ENCODE data around the gene SLC22A6. TPM values are rescaled to one million over a fixed set of nuclear protein-coding genes. Genes with fewer than 3 reads are reported as not detected.
"Not testable (repeated sequence)": the region's sequence is repeated elsewhere in the genome, so short reads cannot be mapped to it uniquely, and the experiment has no call there.

Gene SLC22A6
- total RNA-seq, 1 experiment from 2014 or later: not detected

DNA sequence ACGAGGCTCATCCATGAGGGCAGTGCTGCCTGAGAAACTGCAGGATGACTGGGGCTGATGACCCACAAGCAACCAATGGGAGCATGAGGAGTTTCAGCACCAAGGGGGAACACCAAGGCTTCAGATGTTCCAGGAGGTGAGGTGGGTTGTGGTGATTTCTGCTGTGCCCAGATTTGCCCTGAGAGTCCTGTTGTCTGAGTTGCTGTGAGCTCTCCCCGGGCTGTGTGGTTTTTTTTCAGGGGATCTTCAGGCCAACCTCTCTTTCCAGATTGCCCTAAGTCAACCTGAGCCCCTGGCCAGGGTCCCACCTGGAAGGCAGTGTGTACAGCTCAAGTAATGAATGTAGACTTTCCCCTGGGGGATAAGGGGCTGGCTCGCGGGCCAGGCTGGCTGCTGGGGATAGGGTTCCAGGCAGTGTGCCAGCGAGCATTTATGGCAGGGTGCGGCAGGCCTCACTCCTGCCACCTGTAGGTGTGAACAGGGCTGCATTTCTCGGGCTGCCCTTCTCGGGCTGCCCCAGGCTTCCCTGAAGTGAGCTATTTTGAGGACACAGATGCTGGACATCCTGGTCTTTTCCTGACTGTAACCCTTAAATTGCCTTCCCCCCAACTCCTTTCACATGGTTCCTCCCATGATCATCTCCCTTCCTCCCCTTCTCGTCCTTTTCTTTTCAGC lies 9.8 kb downstream of the SLC22A6 start:
- Histone ChIP-seq H3K4me1 (replicated peaks) (no peaks in the 10 kb centered on the region), H3K4me3 (no peak overlapping the region), H3K36me3 (no peaks in the 10 kb centered on the region), H3K27me3 (replicated peaks) (peaks cover 2% of the 10 kb centered on the region; the same call in 1 of the 2 replicates), H3K9me3 (replicated peaks) (no peaks in the 10 kb centered on the region), H3K27ac (no peak overlapping the region)
- no peak for DNase-seq (ENCODE audit: low read depth in 1 of 2, low spot score in 2 of 2)

DNA sequence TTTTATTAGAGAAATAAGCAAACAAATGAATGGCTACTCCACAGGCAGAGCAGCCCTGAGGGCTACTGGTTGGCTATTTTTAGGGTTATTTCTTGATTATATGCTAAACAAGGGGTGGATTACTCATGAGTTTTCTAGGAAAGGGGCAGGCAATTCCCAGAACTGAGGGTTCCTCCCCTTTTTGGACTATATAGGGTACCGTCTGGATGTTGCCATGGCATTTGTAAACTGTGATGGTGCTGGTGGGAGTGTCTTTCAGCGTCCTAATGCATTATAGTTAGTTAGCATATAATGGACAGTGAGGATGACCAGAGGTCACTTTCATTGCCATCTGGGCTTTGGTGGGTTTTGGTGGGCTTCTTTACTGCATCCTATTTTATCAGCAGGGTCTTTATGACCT lies 19.2 kb downstream of the SLC22A6 start:
- no peak overlapping the region for H3K4me3 ChIP-seq
- H3K9me3 ChIP-seq (replicated peaks): no peaks in the 10 kb centered on the region
- H3K36me3 ChIP-seq: no peaks in the 10 kb centered on the region
- H3K27ac ChIP-seq: no peak overlapping the region
- DNase-seq (ENCODE audit: low read depth in 1 of 2, low spot score in 2 of 2): peak in 1 of 2 experiments; percentile 13
- H3K27me3 ChIP-seq (replicated peaks): peaks cover 14% of the 10 kb centered on the region
- no peaks in the 10 kb centered on the region for H3K4me1 ChIP-seq (replicated peaks)

DNA sequence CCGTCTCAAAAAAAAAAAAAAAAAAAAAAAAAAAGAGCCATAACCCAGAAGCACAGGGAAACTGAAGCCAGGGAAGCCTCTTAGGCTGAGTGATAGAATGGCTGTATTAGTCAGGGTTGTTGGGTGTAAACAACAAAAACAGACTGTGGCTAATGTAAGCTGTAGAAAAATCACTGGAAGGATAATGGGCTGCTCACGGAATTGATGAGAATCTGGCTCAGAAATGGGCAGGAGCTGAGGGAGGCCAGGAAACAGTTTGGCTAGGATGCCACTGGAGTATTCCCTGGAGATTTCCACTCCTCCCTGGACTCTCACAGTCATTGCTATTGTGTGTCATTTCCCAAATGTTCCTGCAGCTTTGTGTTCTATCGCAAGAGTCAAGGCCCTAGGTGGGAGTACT lies 22.4 kb downstream of the SLC22A6 start:
- H3K4me3 ChIP-seq: no peak overlapping the region
- H3K4me1 ChIP-seq (replicated peaks): no peaks in the 10 kb centered on the region
- no peaks in the 10 kb centered on the region for H3K9me3 ChIP-seq (replicated peaks)
- no peak overlapping the region for H3K27ac ChIP-seq
- peak in 1 of 2 experiments; percentile 24 for DNase-seq (ENCODE audit: low read depth in 1 of 2, low spot score in 2 of 2)
- peaks cover 3% of the 10 kb centered on the region for H3K27me3 ChIP-seq (replicated peaks)
- H3K36me3 ChIP-seq: no peaks in the 10 kb centered on the region

DNA sequence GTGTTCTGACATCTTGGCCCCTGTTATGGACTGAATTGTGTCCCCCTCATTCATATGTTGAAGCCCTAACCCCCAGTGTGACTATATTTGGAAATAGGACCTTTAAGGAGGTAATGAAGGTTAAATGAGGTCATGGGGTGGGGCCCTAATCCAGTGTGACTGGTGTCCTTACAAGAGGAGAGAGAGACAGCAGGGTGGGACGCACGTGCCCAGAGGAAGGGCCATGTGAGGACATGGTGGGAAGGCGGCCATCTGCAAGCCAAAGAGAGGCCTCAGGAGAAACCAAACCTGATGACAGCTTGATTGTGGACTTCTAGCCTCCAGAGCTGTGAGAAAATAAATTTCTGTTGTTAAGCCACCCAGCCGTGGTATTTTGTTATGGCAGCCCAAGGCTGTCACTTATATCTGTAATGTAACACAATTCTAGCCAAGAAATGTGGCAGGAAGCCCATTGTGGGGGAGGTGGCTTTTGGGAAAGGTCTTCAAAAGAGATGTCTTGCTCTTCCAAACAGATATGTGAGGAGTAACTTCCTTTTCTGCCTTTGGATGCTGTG lies 23.7 kb downstream of the SLC22A6 start:
- DNase-seq (ENCODE audit: low read depth in 1 of 2, low spot score in 2 of 2): peak in 1 of 2 experiments; percentile 39
- no peak overlapping the region for H3K4me3 ChIP-seq
- H3K36me3 ChIP-seq: no peaks in the 10 kb centered on the region
- no peaks in the 10 kb centered on the region for H3K4me1 ChIP-seq (replicated peaks)
- H3K27me3 ChIP-seq (replicated peaks): no peaks in the 10 kb centered on the region; the same call in none of the 2 replicates
- H3K9me3 ChIP-seq (replicated peaks): peaks cover 5% of the 10 kb centered on the region
- H3K27ac ChIP-seq: no peak overlapping the region

DNA sequence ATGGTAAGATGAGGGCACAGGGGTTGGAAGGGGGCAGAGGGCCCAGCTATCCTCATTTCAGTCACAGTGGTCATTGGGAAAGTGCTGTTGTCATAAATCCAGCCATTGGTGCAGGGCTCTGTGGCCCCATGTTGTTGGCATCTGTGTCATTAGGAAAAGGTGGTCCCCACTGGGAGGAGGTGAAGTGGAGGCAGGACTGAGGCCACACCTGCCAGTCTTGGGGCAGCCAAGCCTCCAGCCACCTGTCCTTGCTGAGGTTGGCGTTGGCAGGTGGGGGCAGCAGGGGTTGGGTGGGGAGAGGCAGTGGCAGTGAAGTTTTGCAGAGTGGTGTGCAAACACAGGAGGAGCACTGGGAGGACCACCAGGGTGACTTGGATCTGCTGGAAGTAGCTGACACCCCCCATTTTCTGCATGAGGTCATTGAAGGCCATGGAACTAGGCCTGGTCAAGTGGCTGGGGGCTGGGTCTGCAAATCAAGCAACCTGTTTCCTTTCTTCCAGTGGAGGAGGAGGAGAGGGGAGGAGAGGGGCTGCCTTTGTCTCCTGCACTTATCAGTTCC lies 25.3 kb downstream of the SLC22A6 start:
- Histone ChIP-seq H3K36me3 (no peaks in the 10 kb centered on the region), H3K4me1 (replicated peaks) (no peaks in the 10 kb centered on the region), H3K4me3 (no peak overlapping the region), H3K27me3 (replicated peaks) (no peaks in the 10 kb centered on the region; the same call in none of the 2 replicates), H3K27ac (no peak overlapping the region), H3K9me3 (replicated peaks) (peaks cover 7% of the 10 kb centered on the region)
- DNase-seq (ENCODE audit: low read depth in 1 of 2, low spot score in 2 of 2): peak in 1 of 2 experiments; percentile 38

DNA sequence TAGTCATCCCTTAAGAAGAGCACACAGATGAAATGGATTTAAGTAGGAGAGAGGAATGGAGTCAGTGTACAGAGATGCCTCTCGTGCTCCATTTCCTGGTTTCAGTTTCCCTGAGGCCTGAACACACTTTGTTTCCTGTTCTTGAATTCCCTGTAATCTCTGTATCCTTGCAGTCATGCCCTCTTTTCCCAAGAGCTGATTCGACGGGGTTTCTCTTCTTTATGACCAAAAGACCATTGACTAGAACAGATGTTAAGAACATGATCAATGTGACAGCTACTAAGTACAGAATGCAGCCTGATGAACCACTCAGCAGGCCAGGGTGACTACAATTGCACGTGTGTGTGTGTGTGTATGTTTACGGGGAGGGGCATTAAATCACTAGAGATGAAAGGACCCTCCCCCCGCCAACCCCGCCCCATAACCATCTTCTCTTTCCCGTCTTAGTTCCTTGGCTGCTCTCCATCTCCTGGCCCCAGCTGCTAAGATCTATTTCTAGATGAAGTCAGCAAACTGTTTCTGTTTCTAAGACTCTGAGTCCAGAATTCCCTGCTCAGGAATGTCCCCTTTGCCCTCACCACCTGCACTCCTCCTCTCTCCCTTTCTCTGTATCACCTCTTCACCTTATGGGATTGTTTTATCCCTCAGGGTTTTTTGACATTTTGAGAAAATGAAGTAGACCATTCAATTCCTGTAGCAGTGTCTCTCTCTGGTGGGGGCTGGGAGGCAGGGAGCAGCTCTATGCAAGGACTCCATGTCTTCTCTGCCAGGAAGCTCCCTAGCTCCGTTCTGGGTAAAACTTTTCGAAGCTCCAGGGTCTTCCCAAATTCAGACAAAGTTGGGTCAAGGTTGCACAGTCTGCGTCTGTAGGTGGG lies 26.0 kb downstream of the SLC22A6 start:
- peak in 1 of 2 experiments; percentile 29 for DNase-seq (ENCODE audit: low read depth in 1 of 2, low spot score in 2 of 2)
- H3K4me3 ChIP-seq: no peak overlapping the region
- H3K36me3 ChIP-seq: no peaks in the 10 kb centered on the region
- no peak overlapping the region for H3K27ac ChIP-seq
- peaks cover 7% of the 10 kb centered on the region for H3K9me3 ChIP-seq (replicated peaks)
- H3K27me3 ChIP-seq (replicated peaks): no peaks in the 10 kb centered on the region; the same call in none of the 2 replicates
- no peaks in the 10 kb centered on the region for H3K4me1 ChIP-seq (replicated peaks)

DNA sequence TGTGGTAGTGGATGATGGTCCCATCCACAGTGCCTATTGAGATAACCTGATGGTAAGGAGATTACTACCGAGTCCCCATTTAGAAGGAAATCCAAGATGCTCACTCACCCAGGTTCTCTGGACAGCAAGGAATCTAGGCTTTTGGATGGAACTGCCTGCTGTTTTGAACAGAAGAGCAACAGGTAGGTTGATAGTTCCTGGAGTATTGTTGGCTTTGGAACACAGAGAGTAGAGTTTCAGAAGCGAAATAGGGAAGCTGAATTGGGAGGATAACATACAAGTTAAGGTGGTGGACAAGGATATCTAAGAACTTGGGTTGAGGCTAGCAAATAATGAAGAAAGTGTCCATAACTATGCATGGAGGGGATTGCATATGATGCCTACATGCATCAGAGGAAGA lies 27.6 kb downstream of the SLC22A6 start:
- Histone ChIP-seq H3K27me3 (replicated peaks) (no peaks in the 10 kb centered on the region; the same call in none of the 2 replicates), H3K9me3 (replicated peaks) (peaks cover 7% of the 10 kb centered on the region), H3K4me3 (no peak overlapping the region), H3K4me1 (replicated peaks) (no peaks in the 10 kb centered on the region), H3K27ac (no peak overlapping the region), H3K36me3 (no peaks in the 10 kb centered on the region)
- no peak for DNase-seq (ENCODE audit: low read depth in 1 of 2, low spot score in 2 of 2)

DNA sequence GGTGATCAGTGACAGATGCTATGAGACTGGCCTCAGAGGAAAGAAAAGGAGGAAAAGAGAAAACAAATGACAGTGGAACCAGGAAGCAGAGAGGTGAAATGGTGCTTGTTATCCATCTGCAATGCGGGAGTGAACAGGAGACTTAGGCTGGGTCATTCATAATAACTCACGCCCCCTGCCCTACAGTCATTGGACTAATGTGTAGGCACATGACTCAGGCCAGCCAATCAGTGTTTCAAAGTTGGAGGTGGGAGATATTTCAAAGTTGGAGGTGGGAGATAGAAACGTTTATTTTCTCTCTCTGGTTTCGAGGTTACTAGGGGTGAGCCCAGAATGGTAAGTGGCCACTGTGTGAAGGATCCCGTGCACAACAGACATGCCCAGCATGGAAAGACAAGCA lies 30.3 kb downstream of the SLC22A6 start:
- Histone ChIP-seq H3K27me3 (replicated peaks) (no peaks in the 10 kb centered on the region; the same call in none of the 2 replicates), H3K27ac (no peak overlapping the region), H3K4me3 (no peak overlapping the region), H3K4me1 (replicated peaks) (no peaks in the 10 kb centered on the region), H3K36me3 (no peaks in the 10 kb centered on the region), H3K9me3 (replicated peaks) (peaks cover 7% of the 10 kb centered on the region)
- DNase-seq (ENCODE audit: low read depth in 1 of 2, low spot score in 2 of 2): peak in 1 of 2 experiments; percentile 28

DNA sequence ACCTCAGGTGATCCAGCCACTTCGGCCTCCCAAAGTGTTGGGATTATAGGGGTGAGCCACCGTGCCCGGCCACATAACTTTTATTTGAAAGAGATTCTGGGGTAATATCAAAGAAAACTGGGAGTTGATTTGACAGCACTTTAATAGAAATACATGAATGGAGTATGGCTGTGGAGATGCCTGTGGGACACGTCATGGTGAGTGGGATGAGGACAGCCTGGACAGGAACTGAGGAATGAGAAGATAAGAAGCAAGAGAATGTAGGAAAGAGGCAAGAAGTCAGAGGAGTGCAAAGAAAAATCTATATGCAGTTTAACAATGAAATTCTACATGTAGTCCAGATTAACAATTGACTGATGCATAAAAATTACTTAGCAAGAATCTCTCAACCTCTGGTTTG lies 31.0 kb downstream of the SLC22A6 start:
- Histone ChIP-seq H3K27ac (no peak overlapping the region), H3K4me3 (no peak overlapping the region), H3K4me1 (replicated peaks) (no peaks in the 10 kb centered on the region), H3K27me3 (replicated peaks) (peaks cover 1% of the 10 kb centered on the region), H3K36me3 (no peaks in the 10 kb centered on the region), H3K9me3 (replicated peaks) (peaks cover 7% of the 10 kb centered on the region)
- DNase-seq (ENCODE audit: low read depth in 1 of 2, low spot score in 2 of 2): peak in 1 of 2 experiments; percentile 27

DNA sequence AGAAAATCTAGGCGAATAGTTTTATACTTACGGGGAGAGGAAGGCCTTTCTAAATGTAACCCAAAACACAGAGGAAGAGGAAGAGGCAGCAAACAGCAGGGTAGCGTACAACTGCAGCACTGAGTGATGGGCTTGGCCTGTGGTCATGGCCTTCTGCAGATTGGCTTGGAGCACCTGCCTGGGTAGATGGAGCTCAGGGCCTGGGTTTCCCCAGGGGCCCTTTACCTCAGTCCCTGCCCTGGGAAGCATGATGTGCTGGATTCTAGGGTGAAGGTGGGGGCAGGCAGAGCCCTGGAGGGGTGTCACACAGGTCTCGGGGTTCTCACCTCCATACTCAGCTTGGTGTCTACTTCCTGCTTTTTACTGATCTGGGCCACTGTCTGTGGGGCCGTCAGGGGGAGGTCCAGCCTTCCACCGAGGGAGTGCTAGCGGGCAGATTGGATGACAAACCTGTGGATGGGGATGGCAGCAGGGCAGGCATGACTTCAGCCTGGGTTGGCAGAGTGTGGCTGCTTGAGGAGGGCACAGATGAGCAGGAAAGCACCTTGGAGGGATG lies 35.9 kb downstream of the SLC22A6 start:
- Histone ChIP-seq H3K27ac (no peak overlapping the region), H3K9me3 (replicated peaks) (0 out of 2 replicates have a peak, but pooled peaks cover 2% of the 10 kb centered on the region), H3K4me3 (no peak overlapping the region), H3K27me3 (replicated peaks) (peaks cover 27% of the 10 kb centered on the region), H3K4me1 (replicated peaks) (no peaks in the 10 kb centered on the region), H3K36me3 (no peaks in the 10 kb centered on the region)
- DNase-seq (ENCODE audit: low read depth in 1 of 2, low spot score in 2 of 2): peak in 1 of 2 experiments; percentile 39

DNA sequence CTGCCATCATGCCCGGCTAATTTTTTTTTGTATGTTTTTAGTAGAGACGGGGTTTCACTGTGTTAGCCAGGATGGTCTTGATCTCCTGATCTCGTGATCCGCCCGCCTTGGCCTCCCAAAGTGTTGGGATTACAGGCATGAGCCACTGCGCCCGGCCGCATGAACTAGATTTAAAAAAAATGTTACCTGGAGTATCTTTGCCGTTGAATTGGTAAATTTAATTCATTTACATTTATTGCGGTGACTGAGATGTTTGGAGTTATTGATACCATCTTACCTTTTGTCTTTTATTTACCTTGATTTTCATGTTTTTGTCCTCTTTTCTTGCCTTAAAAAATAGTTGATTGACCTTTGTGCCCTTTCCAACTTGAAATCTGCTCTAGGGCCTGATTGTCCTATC lies 39.2 kb downstream of the SLC22A6 start:
- DNase-seq (ENCODE audit: low read depth in 1 of 2, low spot score in 2 of 2): peak in 1 of 2 experiments; percentile 5

DNA sequence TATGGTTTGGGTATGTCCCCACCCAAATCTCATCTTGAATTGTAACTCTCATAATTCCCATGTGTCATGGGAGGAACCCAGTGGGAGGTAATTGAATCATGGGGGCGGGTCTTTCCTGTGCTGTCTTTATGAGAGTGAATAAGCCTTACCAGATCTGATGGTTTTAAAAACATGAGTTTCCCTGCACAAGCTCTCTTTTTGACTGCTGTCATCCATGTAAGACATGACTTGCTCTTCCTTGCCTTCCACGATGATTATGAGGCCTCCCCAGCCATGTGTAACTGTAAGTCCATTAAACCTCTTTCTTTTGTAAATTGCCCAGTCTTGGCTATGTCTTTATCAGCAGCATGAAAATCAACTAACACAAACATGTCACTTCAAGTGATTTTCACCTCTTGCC lies 47.2 kb downstream of the SLC22A6 start:
- H3K4me3 ChIP-seq; H3K9me3 ChIP-seq (replicated peaks); H3K4me1 ChIP-seq (replicated peaks); H3K27ac ChIP-seq; H3K36me3 ChIP-seq; DNase-seq (ENCODE audit: low read depth in 1 of 2, low spot score in 2 of 2): not testable (repeated sequence)
- H3K27me3 ChIP-seq (replicated peaks): peaks cover 19% of the 10 kb centered on the region; the same call in 1 of the 2 replicates

More for the DNA sequence above, 39.2 kb downstream of the SLC22A6 start:
- not testable (repeated sequence) for H3K4me1 ChIP-seq (replicated peaks); H3K4me3 ChIP-seq; H3K9me3 ChIP-seq (replicated peaks); H3K36me3 ChIP-seq; H3K27ac ChIP-seq
- H3K27me3 ChIP-seq (replicated peaks): peaks cover 46% of the 10 kb centered on the region

DNA sequence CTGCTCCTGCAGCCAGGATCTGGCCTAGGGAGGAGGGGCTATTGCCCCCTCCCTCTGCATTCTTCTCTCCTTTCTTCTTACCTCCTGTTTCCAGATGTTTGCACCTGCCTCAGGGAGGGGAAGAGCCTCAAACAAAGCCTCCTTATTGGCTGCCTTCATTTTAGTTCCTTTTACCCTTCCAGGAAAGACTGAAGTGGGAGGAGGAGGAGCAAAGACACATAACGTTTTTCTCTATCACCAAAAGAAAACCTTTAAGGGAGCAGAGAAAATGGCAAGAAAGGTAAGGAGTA lies 50.3 kb downstream of the SLC22A6 start:
- Histone ChIP-seq H3K9me3 (replicated peaks) (no peaks in the 10 kb centered on the region), H3K4me3 (no peak overlapping the region), H3K27ac (no peak overlapping the region), H3K27me3 (replicated peaks) (peaks cover 5% of the 10 kb centered on the region; the same call in 1 of the 2 replicates), H3K36me3 (no peaks in the 10 kb centered on the region), H3K4me1 (replicated peaks) (no peaks in the 10 kb centered on the region)
- DNase-seq (ENCODE audit: low read depth in 1 of 2, low spot score in 2 of 2): no peak

Measured in SJSA1 (cell line).